PC-9 (cell line): Measurements from ENCODE around the gene PPARGC1A. TPM values are rescaled to one million over a fixed set of nuclear protein-coding genes. Genes with fewer than 3 reads are reported as not detected.

Experiments used
- BruUV-seq: library from RNA; stranded (reverse); fragments of 400-500 nt; replicated peaks from 2 replicates; lab custom pipeline; 2021; lab: Mats Ljungman, UMichigan
- CTCF ChIA-PET: fragments of 300-600 bp; sonication (Branson Sonifier 250); formaldehyde crosslinking; loops from one replicate; lab custom pipeline; 2022; ENCODE audit warnings: antibody characterized with exemption; lab: Charles Lee
- POLR2A ChIA-PET: fragments of 300-600 bp; sonication (Branson Sonifier 250); formaldehyde crosslinking; loops from one replicate; lab custom pipeline; 2022; ENCODE audit warnings: antibody characterized with exemption; ENCODE audit not compliant: unreplicated experiment; lab: Charles Lee
- DNase-seq, 2 experiments: peaks; one replicate each; pipeline versions ENCODE4 v3.0.0 to v3.0.0-alpha.2; 2015 to 2022; ENCODE audit warnings: mixed read lengths in 1 of 2
- H2AFZ ChIP-seq: fragments of 200-600 bp; sonication (generic); 2 replicates; pipeline ENCODE4 v1.8.1; 2017; ENCODE audit warnings: antibody characterized with exemption
- H3F3A ChIP-seq: fragments of 200-600 bp; sonication (generic); 2 replicates; pipeline ENCODE4 v1.8.1; 2017; ENCODE audit warnings: antibody characterized with exemption, mild to moderate bottlenecking, low read depth; ENCODE audit not compliant: insufficient read depth
- H3K27ac ChIP-seq: fragments of 200-600 bp; sonication (generic); 2 replicates; pipeline ENCODE4 v1.6.1; 2016; ENCODE audit warnings: mixed run types
- H3K27me3 ChIP-seq: fragments of 200-600 bp; sonication (generic); 2 replicates; pipeline ENCODE4 v1.6.1; 2016; ENCODE audit warnings: low read depth, mixed run types; ENCODE audit not compliant: insufficient read depth
- H3K36me3 ChIP-seq: fragments of 200-600 bp; sonication (generic); 2 replicates; pipeline ENCODE4 v1.6.1; 2016; ENCODE audit warnings: low read depth, mixed run types
- H3K4me1 ChIP-seq: fragments of 200-600 bp; sonication (generic); replicated peaks from 2 replicates; pipeline ENCODE4 v1.6.1; 2016; ENCODE audit warnings: mixed run types; ENCODE audit not compliant: insufficient read depth
- H3K4me2 ChIP-seq: fragments of 200-600 bp; sonication (generic); 2 replicates; pipeline ENCODE4 v1.6.1; 2017; ENCODE audit warnings: mixed run types
- H3K4me3 ChIP-seq: fragments of 200-600 bp; sonication (generic); 2 replicates; pipeline ENCODE4 v1.6.1; 2016; ENCODE audit warnings: mixed run types
- H3K79me2 ChIP-seq: fragments of 200-600 bp; sonication (generic); 2 replicates; pipeline ENCODE4 v1.6.1; 2017; ENCODE audit warnings: low read depth, mixed run types
- H3K9me2 ChIP-seq: fragments of 200-600 bp; sonication (generic); 2 replicates; pipeline ENCODE4 v1.8.1; 2017; ENCODE audit warnings: mild to moderate bottlenecking; ENCODE audit not compliant: insufficient read depth
- H3K9me3 ChIP-seq: fragments of 200-600 bp; sonication (generic); 2 replicates; pipeline ENCODE4 v1.8.1; 2016; ENCODE audit warnings: low read depth; ENCODE audit not compliant: insufficient read depth
- H4K20me1 ChIP-seq: fragments of 200-600 bp; sonication (generic); 2 replicates; pipeline ENCODE4 v1.8.1; 2017; ENCODE audit not compliant: insufficient read depth
- EZH2 ChIP-seq: fragments of 200-600 bp; sonication (generic); IDR thresholded peaks from 2 replicates; pipeline ENCODE4 v1.8.0; 2017; ENCODE audit warnings: antibody characterized with exemption, low read depth
- intact Hi-C: fragments of 100-400 bp; cut with micrococcal nuclease; formaldehyde crosslinking; loops from one replicate; pipeline ENCODE4 v1.10.0; 2022; ENCODE audit not compliant: unreplicated experiment
- total RNA-seq: library from RNA; stranded (reverse); gene quantifications from 2 replicates; pipeline ENCODE4 v1.2.3, GENCODE V29; 2021
- TF ChIP-seq, protein P1 (sequence below): fragments of 200-600 bp; sonication (generic); conservative IDR thresholded peaks from 2 replicates; pipeline ENCODE4 v1.6.1; 2017; ENCODE audit warnings: mixed run types, antibody characterized with exemption, mild to moderate bottlenecking, moderate library complexity

Gene PPARGC1A
- total RNA-seq, 1 experiment from 2014 or later = not detected

DNA sequence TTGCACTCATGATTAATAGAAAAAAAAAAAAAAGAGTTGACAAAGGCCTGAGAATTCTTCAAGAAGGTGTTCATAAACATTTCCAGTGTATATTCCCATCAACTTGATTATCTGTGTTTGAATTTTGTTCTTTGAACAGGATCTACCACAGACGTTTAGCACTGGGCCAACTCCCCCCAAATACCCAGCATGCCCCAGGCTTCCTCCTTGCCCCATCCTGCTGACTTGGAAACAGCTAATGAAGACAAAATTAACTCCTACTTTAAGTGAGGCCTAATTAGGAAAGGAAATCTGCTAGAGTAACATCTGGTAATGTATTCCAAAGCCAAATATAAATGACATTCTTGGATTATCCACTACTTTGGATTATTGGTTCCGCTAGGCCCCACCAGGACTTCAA is 52.5 kb downstream of the PPARGC1A start:
- ChIA-PET CTCF (no interaction called here), POLR2A (no interaction called here)
- no peak overlapping the region for H3K4me3 ChIP-seq
- H3K79me2 ChIP-seq = no peaks in the 10 kb centered on the region
- BruUV-seq = no TSS peak
- H3K27ac ChIP-seq = no peak overlapping the region
- TF ChIP-seq, protein P1, sequence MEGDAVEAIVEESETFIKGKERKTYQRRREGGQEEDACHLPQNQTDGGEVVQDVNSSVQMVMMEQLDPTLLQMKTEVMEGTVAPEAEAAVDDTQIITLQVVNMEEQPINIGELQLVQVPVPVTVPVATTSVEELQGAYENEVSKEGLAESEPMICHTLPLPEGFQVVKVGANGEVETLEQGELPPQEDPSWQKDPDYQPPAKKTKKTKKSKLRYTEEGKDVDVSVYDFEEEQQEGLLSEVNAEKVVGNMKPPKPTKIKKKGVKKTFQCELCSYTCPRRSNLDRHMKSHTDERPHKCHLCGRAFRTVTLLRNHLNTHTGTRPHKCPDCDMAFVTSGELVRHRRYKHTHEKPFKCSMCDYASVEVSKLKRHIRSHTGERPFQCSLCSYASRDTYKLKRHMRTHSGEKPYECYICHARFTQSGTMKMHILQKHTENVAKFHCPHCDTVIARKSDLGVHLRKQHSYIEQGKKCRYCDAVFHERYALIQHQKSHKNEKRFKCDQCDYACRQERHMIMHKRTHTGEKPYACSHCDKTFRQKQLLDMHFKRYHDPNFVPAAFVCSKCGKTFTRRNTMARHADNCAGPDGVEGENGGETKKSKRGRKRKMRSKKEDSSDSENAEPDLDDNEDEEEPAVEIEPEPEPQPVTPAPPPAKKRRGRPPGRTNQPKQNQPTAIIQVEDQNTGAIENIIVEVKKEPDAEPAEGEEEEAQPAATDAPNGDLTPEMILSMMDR = no peak
- no peak for TF ChIP-seq EZH2
- no peaks in the 10 kb centered on the region for H3F3A ChIP-seq
- DNase-seq = no peak
- no peaks in the 10 kb centered on the region for H3K36me3 ChIP-seq
- no peak overlapping the region for H2AFZ ChIP-seq
- H4K20me1 ChIP-seq = no peaks in the 10 kb centered on the region
- intact Hi-C loops = no loop called here
- no peaks in the 10 kb centered on the region for H3K27me3 ChIP-seq
- no peaks in the 10 kb centered on the region for H3K9me2 ChIP-seq
- H3K4me2 ChIP-seq = no peak overlapping the region
- no peaks in the 10 kb centered on the region for H3K9me3 ChIP-seq
- no peaks in the 10 kb centered on the region for H3K4me1 ChIP-seq

DNA sequence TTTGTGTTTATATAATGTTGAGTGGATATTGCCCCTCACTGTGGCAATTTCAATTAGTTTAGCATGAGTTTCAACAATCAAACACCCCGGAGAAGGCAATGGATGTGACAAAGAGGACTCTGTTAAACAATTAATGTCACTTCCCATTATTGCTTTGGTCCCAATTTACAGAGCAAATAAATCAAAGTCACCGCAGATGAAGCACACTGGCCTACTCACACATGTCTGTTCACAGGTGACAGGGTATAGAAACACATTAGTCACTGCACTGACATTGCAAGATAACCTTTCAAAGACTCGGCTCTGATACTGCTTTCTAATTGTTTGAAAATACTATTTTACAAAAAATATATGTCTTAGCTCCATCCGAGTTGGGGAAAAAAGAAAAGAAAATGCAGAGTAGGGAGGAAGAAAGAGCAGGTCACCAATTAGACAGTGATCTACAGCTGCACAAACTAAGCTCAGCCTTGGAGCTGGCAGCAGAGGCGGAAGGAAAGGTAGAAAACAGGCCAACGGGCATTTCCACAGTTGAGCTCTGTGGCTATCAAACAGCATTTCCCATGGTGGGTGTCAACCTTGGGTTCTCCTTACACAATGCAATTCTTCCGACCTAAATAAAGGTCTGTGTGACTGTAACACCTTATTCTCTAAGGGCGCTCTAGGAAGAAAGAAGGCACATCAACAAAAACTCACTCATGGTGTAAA is 53.9 kb downstream of the PPARGC1A start:
- Histone ChIP-seq H3K27me3 (no peaks in the 10 kb centered on the region), H3K4me1 (no peaks in the 10 kb centered on the region), H3F3A (no peaks in the 10 kb centered on the region), H4K20me1 (no peaks in the 10 kb centered on the region), H3K9me3 (no peaks in the 10 kb centered on the region), H2AFZ (no peak overlapping the region), H3K4me3 (no peak overlapping the region), H3K36me3 (no peaks in the 10 kb centered on the region), H3K79me2 (no peaks in the 10 kb centered on the region), H3K27ac (no peak overlapping the region), H3K4me2 (no peak overlapping the region), H3K9me2 (no peaks in the 10 kb centered on the region)
- TF ChIP-seq, protein P1 = no peak
- no peak for TF ChIP-seq EZH2
- POLR2A ChIA-PET = no interaction called here
- CTCF ChIA-PET = no interaction called here
- no TSS peak for BruUV-seq
- intact Hi-C loops = no loop called here
- DNase-seq = no peak

DNA sequence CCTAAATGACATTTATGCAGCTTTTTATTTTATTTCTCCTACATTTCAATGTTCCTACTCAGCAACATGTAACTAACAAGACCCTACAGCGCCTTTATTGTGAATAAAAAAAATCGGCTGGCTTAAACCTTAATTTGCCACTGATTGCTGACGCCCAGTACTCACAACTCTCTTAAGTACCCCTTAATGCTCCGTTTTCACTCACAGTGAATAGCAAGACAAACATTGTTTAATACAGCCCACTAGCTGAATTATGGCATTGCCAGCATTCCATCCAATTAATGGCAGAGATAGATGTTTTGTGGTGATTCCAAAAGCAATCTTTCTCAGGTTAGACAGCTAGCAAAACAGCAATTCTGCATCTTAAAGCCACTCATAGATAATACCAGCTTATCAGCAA is 61.1 kb downstream of the PPARGC1A start:
- no peak for DNase-seq
- H3K4me3 ChIP-seq = no peak overlapping the region
- POLR2A ChIA-PET = no interaction called here
- H3K36me3 ChIP-seq = no peaks in the 10 kb centered on the region
- TF ChIP-seq EZH2 = no peak
- TF ChIP-seq, protein P1 = no peak
- BruUV-seq = no TSS peak
- H3K9me3 ChIP-seq = no peaks in the 10 kb centered on the region
- no peak overlapping the region for H3K4me2 ChIP-seq
- H3F3A ChIP-seq = no peaks in the 10 kb centered on the region
- no peaks in the 10 kb centered on the region for H3K9me2 ChIP-seq
- no peaks in the 10 kb centered on the region for H3K4me1 ChIP-seq
- H3K27me3 ChIP-seq = no peaks in the 10 kb centered on the region
- H3K79me2 ChIP-seq = no peaks in the 10 kb centered on the region
- no peak overlapping the region for H3K27ac ChIP-seq
- H2AFZ ChIP-seq = no peak overlapping the region
- intact Hi-C loops = no loop called here
- H4K20me1 ChIP-seq = no peaks in the 10 kb centered on the region
- CTCF ChIA-PET = interaction anchor here (0.6 kb wide), 1 partner anchor 67 kb away, joined by 3 read pairs; no protein-coding TSS in a partner anchor
